Effector memory CD4-positive, alpha-beta T cell (primary cell): ENCODE measurements around the gene FRS2.

Experiments used
- DNase-seq, 3 donors: peaks; one replicate each; pipeline ENCODE4 v3.0.0-alpha.2; 2020
- H3K27ac ChIP-seq: 2 replicates; pipeline ENCODE4 v1.7.0; 2013; ENCODE audit warnings: mild to moderate bottlenecking, low read length, moderate library complexity; ENCODE audit not compliant: insufficient read depth, poor library complexity, severe bottlenecking
- H3K27me3 ChIP-seq: replicated peaks from 2 replicates; pipeline ENCODE4 v1.7.0; 2013; ENCODE audit warnings: mild to moderate bottlenecking, low read length; ENCODE audit not compliant: insufficient read depth, control insufficient read depth, poor library complexity, severe bottlenecking
- H3K36me3 ChIP-seq: 2 replicates; pipeline ENCODE4 v1.7.0; 2013; ENCODE audit warnings: mild to moderate bottlenecking, low read length, moderate library complexity; ENCODE audit not compliant: control insufficient read depth, insufficient read depth
- H3K4me1 ChIP-seq: 2 replicates; pipeline ENCODE4 v1.7.0; 2013; ENCODE audit warnings: low read length, mild to moderate bottlenecking; ENCODE audit not compliant: control insufficient read depth, insufficient read depth, poor library complexity, severe bottlenecking
- H3K4me3 ChIP-seq: 2 replicates; pipeline ENCODE4 v1.7.0; 2013; ENCODE audit warnings: low read length, low read depth, mild to moderate bottlenecking; ENCODE audit not compliant: insufficient read depth, poor library complexity, severe bottlenecking
- H3K9me3 ChIP-seq: 2 replicates; pipeline ENCODE4 v1.7.0; 2013; ENCODE audit warnings: mild to moderate bottlenecking, low read length, moderate library complexity; ENCODE audit not compliant: control insufficient read depth

The FRS2 gene

GRCh38 chr12:69500631-69501030 lies 30.4 kb downstream of the FRS2 start:
- Histone ChIP-seq H3K27ac (no peak overlapping the region), H3K4me1 (no peaks in the 10 kb centered on the region), H3K27me3 (no peaks in the 10 kb centered on the region), H3K4me3 (no peak overlapping the region), H3K36me3 (no peaks in the 10 kb centered on the region), H3K9me3 (no peaks in the 10 kb centered on the region)
- no peak for DNase-seq

GRCh38 chr12:69501154-69501895 lies 31.1 kb downstream of the FRS2 start:
- H3K4me3 ChIP-seq = no peak overlapping the region
- H3K27me3 ChIP-seq = no peaks in the 10 kb centered on the region

GRCh38 chr12:69502345-69503081 lies 32.3 kb downstream of the FRS2 start:
- H3K4me1 ChIP-seq = no peaks in the 10 kb centered on the region
- H3K36me3 ChIP-seq = no peaks in the 10 kb centered on the region
- no peaks in the 10 kb centered on the region for H3K27me3 ChIP-seq
- no peak for DNase-seq
- H3K4me3 ChIP-seq = no peak overlapping the region
- no peak overlapping the region for H3K27ac ChIP-seq
- no peaks in the 10 kb centered on the region for H3K9me3 ChIP-seq

More at GRCh38 chr12:69501154-69501895, 31.1 kb downstream of the FRS2 start:
- Histone ChIP-seq H3K27ac (no peak overlapping the region), H3K9me3 (no peaks in the 10 kb centered on the region), H3K36me3 (no peaks in the 10 kb centered on the region), H3K4me1 (no peaks in the 10 kb centered on the region)
- no peak for DNase-seq

- H3K27me3 ChIP-seq = no peaks in the 10 kb centered on the region
- DNase-seq = no peak
- H3K36me3 ChIP-seq = no peaks in the 10 kb centered on the region
- no peaks in the 10 kb centered on the region for H3K9me3 ChIP-seq
- H3K4me3 ChIP-seq = no peak overlapping the region
- no peaks in the 10 kb centered on the region for H3K4me1 ChIP-seq
- no peak overlapping the region for H3K27ac ChIP-seq
These were observed 37.9 kb downstream of the FRS2 start for GRCh38 chr12:69508091-69508490.

- Histone ChIP-seq H3K9me3 (no peaks in the 10 kb centered on the region), H3K27me3 (no peaks in the 10 kb centered on the region), H3K4me1 (no peaks in the 10 kb centered on the region), H3K27ac (no peak overlapping the region), H3K36me3 (no peaks in the 10 kb centered on the region), H3K4me3 (no peak overlapping the region)
- DNase-seq = no peak
These were observed 38.4 kb downstream of the FRS2 start for GRCh38 chr12:69508621-69509020.

GRCh38 chr12:69509308-69509736 lies 39.1 kb downstream of the FRS2 start:
- Histone ChIP-seq H3K27ac (no peak overlapping the region), H3K9me3 (no peaks in the 10 kb centered on the region), H3K4me1 (no peaks in the 10 kb centered on the region), H3K27me3 (no peaks in the 10 kb centered on the region), H3K36me3 (no peaks in the 10 kb centered on the region), H3K4me3 (no peak overlapping the region)
- no peak for DNase-seq

GRCh38 chr12:69509904-69510827 lies 40.0 kb downstream of the FRS2 start:
- H3K27ac ChIP-seq = no peak overlapping the region

GRCh38 chr12:69511016-69511415 lies 40.8 kb downstream of the FRS2 start:
- H3K4me3 ChIP-seq = no peak overlapping the region
- H3K4me1 ChIP-seq = no peaks in the 10 kb centered on the region
- H3K27me3 ChIP-seq = no peaks in the 10 kb centered on the region
- no peak for DNase-seq
- H3K36me3 ChIP-seq = no peaks in the 10 kb centered on the region
- H3K27ac ChIP-seq = no peak overlapping the region
- no peaks in the 10 kb centered on the region for H3K9me3 ChIP-seq

More at GRCh38 chr12:69509904-69510827, 40.0 kb downstream of the FRS2 start:
- no peaks in the 10 kb centered on the region for H3K4me1 ChIP-seq
- DNase-seq = no peak
- H3K36me3 ChIP-seq = no peaks in the 10 kb centered on the region
- H3K4me3 ChIP-seq = no peak overlapping the region
- no peaks in the 10 kb centered on the region for H3K9me3 ChIP-seq
- H3K27me3 ChIP-seq = no peaks in the 10 kb centered on the region

GRCh38 chr12:69511469-69512267 lies 41.5 kb downstream of the FRS2 start:
- no peaks in the 10 kb centered on the region for H3K27me3 ChIP-seq
- no peaks in the 10 kb centered on the region for H3K9me3 ChIP-seq
- H3K27ac ChIP-seq = no peak overlapping the region
- no peak overlapping the region for H3K4me3 ChIP-seq
- H3K4me1 ChIP-seq = no peaks in the 10 kb centered on the region
- DNase-seq = no peak
- H3K36me3 ChIP-seq = no peaks in the 10 kb centered on the region
